EL (cell line): ENCODE results near the gene MRPL55.
A peak's percentile ranks its signal among the peaks of the same experiment; 100 is the strongest.

Source experiments
- DNase-seq: peaks from one replicate; pipeline ENCODE4 v3.0.0-alpha.2; 2016

MRPL55 gene

GRCh38 chr1:228098323-228098931, 10.7 kb downstream of the MRPL55 start:
- DNase-seq: no peak

DNA sequence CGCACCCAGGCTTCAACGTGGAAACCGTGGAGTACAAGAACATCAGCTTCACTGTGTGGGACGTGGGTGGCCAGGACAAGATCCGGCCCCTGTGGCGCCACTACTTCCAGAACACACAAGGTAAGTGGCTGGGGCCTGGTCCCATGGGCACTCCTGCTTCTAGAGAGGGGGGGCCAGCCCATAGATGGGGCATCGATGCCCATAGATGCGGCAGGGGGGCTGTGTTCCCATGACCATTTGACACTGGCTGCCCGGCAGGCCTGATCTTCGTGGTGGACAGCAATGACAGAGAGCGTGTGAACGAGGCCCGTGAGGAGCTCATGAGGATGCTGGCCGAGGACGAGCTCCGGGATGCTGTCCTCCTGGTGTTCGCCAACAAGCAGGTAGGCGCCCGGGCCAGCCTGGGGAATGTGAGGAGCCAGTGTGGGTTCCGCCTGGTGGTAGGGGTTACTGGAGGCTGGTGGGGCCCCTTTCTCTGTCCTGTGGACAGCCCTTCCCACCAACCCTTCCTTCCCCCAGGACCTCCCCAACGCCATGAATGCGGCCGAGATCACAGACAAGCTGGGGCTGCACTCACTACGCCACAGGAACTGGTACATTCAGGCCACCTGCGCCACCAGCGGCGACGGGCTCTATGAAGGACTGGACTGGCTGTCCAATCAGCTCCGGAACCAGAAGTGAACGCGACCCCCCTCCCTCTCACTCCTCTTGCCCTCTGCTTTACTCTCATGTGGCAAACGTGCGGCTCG, 11.6 kb downstream of the MRPL55 start:
- no peak for DNase-seq

GRCh38 chr1:228096416-228097332, 12.4 kb downstream of the MRPL55 start:
- DNase-seq: no peak

- DNase-seq: no peak
Observed at GRCh38 chr1:228095938-228096337, 13.2 kb downstream of the MRPL55 start.

GRCh38 chr1:228095161-228095560, 13.9 kb downstream of the MRPL55 start:
- no peak for DNase-seq

GRCh38 chr1:228094432-228095016, 14.6 kb downstream of the MRPL55 start:
- no peak for DNase-seq

- no peak for DNase-seq
Observed at GRCh38 chr1:228093050-228093906, 15.8 kb downstream of the MRPL55 start.

- DNase-seq: no peak
Observed at GRCh38 chr1:228092342-228093049, 16.6 kb downstream of the MRPL55 start.

GRCh38 chr1:228091084-228091483, 18.0 kb downstream of the MRPL55 start:
- no peak for DNase-seq

DNA sequence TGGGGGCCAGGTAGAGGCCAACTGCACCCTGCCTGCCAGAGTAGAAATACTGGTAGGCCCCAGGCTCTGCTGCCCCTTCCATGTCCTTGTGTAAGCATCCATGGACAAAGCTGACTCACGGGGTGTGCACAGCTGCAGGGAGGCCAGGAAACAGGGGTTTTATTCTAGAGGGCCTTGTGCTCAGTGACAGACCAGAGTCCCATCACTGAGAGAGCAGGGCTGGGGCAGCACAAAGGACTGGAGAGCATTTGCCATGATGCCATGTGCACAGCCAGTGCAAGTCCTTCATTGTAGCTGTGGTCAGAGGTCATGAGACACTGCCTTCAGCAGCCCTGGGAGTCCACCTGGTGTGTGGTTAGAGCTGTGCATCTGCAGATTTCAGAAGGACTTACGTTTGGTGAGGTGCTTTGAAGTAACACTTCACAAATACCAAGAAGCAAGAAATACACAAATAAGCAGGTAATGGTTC, 18.5 kb downstream of the MRPL55 start:
- DNase-seq: no peak

- DNase-seq: no peak
Observed at GRCh38 chr1:228089519-228090380, 19.3 kb downstream of the MRPL55 start.

DNA sequence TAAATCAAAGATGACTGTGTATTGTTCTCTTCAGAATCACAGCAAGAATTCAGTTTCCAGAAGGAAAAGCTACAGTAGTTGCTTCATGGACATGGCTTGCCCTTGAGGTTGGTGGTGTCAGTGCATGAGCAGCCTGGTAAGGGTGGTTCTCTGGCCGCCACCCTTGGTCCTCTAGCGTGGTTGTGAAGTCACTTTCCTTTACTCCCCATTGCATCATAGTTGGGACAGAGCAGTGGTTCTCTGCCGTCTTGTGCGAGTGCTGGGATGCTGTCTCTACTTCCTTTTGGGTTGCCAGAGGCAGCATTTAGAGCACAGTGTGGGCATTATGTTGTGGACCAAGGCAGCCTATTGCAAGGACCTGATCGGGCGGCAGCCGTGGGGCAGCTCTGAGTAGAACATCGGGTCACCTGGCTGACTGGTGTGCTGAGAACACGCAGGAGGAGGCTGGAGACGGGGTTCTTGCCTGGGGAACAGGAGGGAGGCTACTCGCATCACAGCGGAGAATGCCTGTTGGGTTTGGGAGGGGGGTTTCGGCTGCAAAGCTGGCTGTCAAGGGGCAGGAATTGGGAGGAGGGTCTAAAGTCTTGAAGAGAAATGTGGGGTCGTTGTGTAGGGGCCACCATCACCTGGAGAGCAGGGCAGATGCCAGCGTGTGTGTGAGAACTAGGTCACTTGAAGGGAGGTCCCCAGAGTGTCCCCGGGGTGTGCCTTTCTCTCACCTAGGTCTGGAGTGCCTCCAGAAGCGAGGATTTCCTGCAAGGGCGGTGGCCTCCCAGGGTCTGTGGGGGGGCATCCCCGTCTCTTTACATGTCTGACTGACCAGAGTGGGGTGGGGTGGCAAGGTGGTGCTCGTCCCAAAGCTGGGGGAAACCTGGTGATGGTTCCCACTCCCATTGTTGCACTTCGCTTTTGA, 20.3 kb downstream of the MRPL55 start:
- no peak for DNase-seq

- peak; percentile 91 for DNase-seq
Observed at GRCh38 chr1:228087771-228088251, 21.3 kb downstream of the MRPL55 start.

- DNase-seq: peak; percentile 85
Observed at GRCh38 chr1:228085287-228085951, 23.7 kb downstream of the MRPL55 start.

GRCh38 chr1:228084797-228085196, 24.3 kb downstream of the MRPL55 start:
- no peak for DNase-seq

DNA sequence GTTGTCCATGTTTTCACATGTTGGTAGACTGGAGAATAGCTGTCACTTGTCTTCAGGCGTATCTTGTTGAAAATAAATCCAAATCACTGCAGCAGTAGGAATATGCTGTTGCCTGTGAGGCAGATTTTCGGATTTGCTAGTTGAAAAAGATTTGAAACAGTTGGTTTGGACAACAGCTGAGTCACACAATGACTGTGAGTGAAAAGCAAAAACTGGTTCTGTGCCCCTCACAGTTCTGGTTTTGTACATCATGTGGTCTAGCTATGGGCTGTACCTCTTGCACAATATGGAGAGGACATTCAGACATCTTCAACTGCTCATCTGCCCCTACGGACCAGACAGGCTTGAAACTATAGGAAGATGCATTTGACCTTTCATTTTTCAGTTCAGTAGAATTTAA, 24.8 kb downstream of the MRPL55 start:
- peak; percentile 78 for DNase-seq

DNA sequence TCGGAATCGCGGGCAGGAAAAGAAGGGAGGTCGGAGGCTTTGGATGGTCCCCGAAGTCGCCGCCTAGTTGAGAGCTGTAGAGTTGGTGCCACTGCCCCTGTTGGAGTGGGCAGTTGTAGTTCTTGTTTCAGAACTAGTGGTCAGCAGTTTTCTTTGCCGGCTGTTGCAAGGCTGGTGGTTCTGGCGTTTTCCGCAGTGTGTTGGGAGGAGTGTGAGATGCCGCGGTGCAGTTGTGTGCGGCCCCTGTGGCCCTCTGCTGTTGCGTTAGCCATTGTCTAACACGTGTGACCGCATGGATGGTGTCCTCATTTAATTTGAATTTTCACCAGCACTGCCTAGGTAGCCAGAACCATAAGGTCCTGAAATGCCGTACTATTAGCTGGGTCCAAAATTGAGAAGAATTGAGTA, 25.2 kb downstream of the MRPL55 start:
- peak; percentile 36 for DNase-seq
